ENCODE results near the gene PCDH19.

Gene PCDH19

DNA sequence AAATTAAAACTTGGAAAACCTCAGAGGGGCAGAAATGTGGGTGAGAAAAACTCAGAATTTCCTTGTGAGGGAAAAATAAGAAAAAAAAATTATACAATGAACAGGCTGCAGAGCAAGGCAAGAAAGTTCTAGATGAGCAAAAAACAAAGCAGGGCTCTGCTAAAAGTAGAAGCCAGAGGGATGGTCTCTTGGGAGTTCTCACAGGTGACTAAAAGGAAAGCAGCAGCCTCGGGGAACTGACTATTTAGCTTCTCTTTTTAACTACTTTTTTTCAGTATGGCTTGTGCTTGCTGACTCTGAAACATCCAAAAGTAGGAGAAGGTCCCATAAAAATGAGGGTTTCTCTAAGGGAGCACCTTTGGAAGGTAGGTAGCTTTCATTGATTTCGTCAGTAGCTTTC, 36.4 kb downstream of the PCDH19 start:
- no peak for DNase-seq (ENCODE audit: low spot score)
- in situ Hi-C loops (cut with MboI; ENCODE audit: low pct_unique_long_range_greater_than_20kb, low sequenced_read_pairs, unreplicated experiment), result no loop called here
- no peak for TF ChIP-seq CTCF (IDR thresholded peaks at IDR 0.05; ENCODE audit: extremely low read depth, insufficient read depth, missing control alignments)

DNA sequence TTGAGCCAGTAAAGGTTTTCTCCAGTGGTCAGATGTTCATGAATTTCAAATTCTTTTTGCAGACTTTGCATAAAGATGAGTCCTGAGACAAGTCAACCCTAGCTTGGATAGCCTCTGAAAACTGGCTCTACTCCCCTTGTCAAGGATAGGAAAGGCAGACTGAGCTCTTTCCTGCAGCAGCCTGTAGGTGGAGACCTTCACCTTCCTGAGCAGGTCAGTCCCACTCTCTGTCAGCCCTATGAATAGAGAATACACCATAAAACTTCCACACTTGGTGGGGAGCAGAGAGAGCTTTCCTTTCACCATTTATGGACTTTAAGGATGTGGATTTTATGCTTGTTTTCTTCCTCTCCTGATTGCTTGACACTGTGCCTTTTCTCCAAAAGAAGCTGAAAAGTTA, 41.9 kb downstream of the PCDH19 start:
- in situ Hi-C loops (cut with MboI; ENCODE audit: low pct_unique_long_range_greater_than_20kb, low sequenced_read_pairs, unreplicated experiment), result no loop called here
- peak; percentile 17 for DNase-seq (ENCODE audit: low spot score)
- no peak for TF ChIP-seq CTCF (IDR thresholded peaks at IDR 0.05; ENCODE audit: extremely low read depth, insufficient read depth, missing control alignments)

DNA sequence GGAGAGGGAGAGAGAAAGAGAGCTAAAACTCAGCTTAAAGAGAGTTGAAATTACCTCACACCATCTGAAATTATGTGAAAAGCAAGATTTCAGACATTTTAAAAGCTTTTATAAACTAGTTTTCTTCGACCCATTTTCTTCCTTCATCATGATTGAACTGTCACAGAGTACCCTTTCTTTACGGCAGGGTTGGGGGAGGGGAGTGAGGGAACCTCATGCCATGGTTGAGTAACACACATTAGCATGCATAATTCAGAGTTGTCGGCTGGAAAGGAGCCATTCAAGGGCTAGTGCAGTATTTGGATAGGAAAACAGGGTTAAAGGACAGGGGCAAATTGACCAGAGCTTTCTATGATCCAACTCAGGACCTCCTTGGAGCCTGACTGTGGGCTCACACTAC, 46.2 kb downstream of the PCDH19 start:
- TF ChIP-seq CTCF (IDR thresholded peaks at IDR 0.05; ENCODE audit: extremely low read depth, insufficient read depth, missing control alignments), result no peak
- no peak for DNase-seq (ENCODE audit: low spot score)
- in situ Hi-C loops (cut with MboI; ENCODE audit: low pct_unique_long_range_greater_than_20kb, low sequenced_read_pairs, unreplicated experiment), result no loop called here

GRCh38 chrX:100358766-100359165, 51.3 kb downstream of the PCDH19 start:
- in situ Hi-C loops (cut with MboI; ENCODE audit: low pct_unique_long_range_greater_than_20kb, low sequenced_read_pairs, unreplicated experiment), result no loop called here
- DNase-seq (ENCODE audit: low spot score), result no peak
- TF ChIP-seq CTCF (IDR thresholded peaks at IDR 0.05; ENCODE audit: extremely low read depth, insufficient read depth, missing control alignments), result no peak

- TF ChIP-seq CTCF (IDR thresholded peaks at IDR 0.05; ENCODE audit: extremely low read depth, insufficient read depth, missing control alignments), result no peak
- in situ Hi-C loops (cut with MboI; ENCODE audit: low pct_unique_long_range_greater_than_20kb, low sequenced_read_pairs, unreplicated experiment), result no loop called here
- no peak for DNase-seq (ENCODE audit: low spot score)
Observed at GRCh38 chrX:100356351-100356896, 53.6 kb downstream of the PCDH19 start.

GRCh38 chrX:100355680-100356079, 54.4 kb downstream of the PCDH19 start:
- in situ Hi-C loops (cut with MboI; ENCODE audit: low pct_unique_long_range_greater_than_20kb, low sequenced_read_pairs, unreplicated experiment), result no loop called here
- no peak for TF ChIP-seq CTCF (IDR thresholded peaks at IDR 0.05; ENCODE audit: extremely low read depth, insufficient read depth, missing control alignments)

GRCh38 chrX:100353326-100353725, 56.7 kb downstream of the PCDH19 start:
- no peak for DNase-seq (ENCODE audit: low spot score)
- in situ Hi-C loops (cut with MboI; ENCODE audit: low pct_unique_long_range_greater_than_20kb, low sequenced_read_pairs, unreplicated experiment), result no loop called here
- TF ChIP-seq CTCF (IDR thresholded peaks at IDR 0.05; ENCODE audit: extremely low read depth, insufficient read depth, missing control alignments), result no peak

More at GRCh38 chrX:100355680-100356079, 54.4 kb downstream of the PCDH19 start:
- no peak for DNase-seq (ENCODE audit: low spot score)

All from GM13977 (cell line).